Measurements from ENCODE around the gene CRB2.

DNA sequence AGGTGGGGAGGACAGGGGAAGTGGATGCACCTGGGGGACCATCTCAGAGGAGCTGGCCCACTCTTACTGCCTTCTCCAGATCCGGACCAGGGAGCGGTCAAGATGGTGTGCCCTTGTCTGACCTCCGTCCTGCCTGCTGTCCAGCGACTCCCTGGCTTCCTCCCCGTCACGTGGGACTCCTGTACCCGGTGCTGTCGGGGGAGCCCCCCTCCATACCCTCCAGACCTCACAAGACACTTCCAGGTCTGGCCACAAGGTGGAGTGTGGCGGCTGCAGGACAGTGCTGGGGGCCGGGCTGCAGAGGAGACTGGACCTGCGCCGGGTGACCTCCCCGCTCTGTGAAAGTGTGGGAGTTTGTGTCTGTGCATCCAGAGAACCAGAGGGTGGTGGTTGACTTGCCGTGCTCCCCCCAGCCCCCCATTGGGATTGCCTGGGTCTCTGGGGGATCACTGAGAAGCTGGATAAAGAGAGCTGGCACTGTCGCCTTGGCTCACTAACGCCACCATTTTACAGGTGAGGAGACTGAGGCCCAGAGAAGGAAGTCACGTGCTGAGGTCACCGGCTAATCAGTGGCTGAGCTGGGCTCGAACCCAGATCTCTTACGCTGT, 1.9 kb upstream of the CRB2 start:
- TF ChIP-seq GATA2 (IDR thresholded peaks at IDR 0.05; ENCODE audit: low read depth, low read length) (no peak), GATA3 (IDR thresholded peaks at IDR 0.05; ENCODE audit: low read depth, low read length) (no peak)
